GM19395 (cell line): ENCODE data around the gene ORM1.
A peak's percentile ranks its signal among the peaks of the same experiment; 100 is the strongest.

Experiments
- ATAC-seq: cut with Tn5 transposase; IDR thresholded peaks from one replicate; pipeline ENCODE4 v1.9.1; 2021; ENCODE audit warnings: mild to moderate bottlenecking, moderate library complexity; ENCODE audit not compliant: unreplicated experiment

The ORM1 gene

DNA sequence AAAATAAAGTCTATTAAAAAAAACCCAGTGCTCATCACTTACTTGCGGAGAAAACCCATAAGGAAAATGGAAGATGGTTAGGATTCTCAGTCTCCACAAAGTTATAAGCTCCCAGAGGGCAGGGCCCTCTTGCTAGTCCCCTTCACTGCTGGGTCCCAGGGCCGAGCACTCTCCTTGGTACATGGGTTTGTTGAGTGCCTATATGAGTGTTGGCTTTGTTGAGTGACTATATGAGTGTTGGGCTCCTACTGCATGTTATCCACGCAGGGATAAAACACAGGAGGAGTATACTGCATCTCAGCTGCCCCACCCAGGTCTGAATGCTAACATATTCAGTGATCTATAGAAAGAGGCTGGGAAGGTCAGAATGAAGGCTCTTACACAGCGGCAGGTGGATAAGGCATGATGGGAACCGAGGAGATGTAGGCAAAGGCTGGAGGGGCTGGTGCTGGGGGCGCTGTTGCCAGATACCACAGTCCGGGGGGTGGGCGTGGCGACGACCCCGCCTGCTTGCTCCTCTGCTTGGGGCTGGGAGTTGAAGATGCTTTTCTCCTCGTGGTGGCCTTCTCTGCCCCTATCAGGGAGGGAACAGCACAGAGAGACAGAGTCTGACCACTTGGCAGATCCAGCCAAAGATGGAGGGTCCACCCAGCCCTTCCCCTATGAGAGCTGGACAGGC, 18.4 kb downstream of the ORM1 start:
- no peak for ATAC-seq

GRCh38 chr9:114341991-114342390, 19.1 kb downstream of the ORM1 start:
- no peak for ATAC-seq

- ATAC-seq, result no peak
These were observed 20.0 kb downstream of the ORM1 start for GRCh38 chr9:114342755-114343440.

GRCh38 chr9:114343471-114344187, 20.7 kb downstream of the ORM1 start:
- ATAC-seq, result no peak

- no peak for ATAC-seq
These were observed 21.3 kb downstream of the ORM1 start for GRCh38 chr9:114344188-114344566.

DNA sequence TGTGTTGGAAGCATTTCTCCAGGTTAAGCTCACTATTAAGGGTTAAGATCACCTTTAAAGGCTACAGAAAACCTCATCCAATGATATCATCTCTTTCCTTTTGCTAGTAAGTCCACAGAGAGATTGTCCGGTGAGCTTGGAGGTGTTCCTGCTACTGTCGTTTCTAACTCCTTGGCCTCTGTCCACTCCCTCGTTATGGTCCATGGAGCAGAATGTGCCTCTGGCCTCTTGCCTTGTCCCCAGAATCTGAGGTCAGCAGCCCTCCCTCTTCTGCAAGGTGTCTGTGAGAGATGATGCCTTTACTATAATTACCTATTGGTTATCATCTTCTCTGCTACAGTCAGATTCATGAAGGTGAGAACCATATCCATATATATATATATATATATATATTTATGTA, 21.8 kb downstream of the ORM1 start:
- ATAC-seq, result no peak

- no peak for ATAC-seq
These were observed 22.7 kb downstream of the ORM1 start for GRCh38 chr9:114345493-114346065.

GRCh38 chr9:114346146-114346545, 23.2 kb downstream of the ORM1 start:
- ATAC-seq, result no peak

DNA sequence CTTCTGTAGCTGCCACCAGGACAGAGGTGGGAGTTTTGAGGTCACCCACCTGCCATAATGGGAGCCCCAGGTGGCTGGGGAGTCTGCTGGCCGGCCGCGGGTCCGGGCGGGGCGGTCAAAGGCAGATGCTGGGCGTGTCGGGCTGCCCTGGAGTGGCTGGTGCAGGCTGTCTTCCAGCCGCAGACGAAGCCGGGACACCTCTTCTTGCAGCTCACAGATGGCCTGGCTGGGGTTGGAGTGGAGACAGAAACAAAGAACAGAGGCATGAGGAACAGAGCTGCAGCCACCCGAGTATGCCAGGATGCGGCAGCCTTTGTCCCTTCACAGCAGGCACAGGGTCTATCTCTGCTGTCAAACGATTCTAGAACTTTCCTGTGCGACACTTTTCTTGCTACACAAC, 24.8 kb downstream of the ORM1 start:
- ATAC-seq, result no peak

DNA sequence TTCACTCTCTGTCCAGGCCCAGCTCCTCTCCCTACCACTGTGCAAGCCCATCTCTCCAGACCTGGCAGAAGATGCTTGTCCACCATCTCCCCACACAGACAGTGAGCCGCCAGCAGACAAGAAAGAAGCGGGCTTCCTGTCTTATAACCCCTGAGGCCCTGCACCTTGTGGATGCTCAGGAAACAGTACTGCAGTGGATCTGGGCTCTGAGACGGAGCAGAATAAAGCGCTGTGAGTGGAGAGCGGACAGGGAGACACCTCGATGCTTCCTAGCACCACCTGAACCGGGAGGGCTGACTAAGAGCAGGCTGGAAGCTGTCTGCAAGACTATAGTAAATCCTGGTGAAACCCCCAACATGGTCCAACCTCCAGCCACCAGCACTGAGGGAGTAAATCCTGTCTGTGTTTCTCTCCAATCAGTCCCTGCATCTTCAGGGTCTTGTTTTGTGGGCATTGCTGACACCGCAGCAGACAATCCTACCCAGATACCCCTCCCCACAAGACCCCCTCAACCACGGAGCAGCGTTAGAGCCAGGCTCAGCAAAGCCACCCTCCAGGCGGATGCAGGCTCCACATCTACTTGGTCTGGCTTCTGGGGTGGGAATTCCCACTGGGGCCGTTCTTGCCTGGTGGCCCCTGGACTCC, 25.5 kb downstream of the ORM1 start:
- no peak for ATAC-seq

GRCh38 chr9:114348906-114349482, 26.1 kb downstream of the ORM1 start:
- peak; percentile 91 for ATAC-seq

DNA sequence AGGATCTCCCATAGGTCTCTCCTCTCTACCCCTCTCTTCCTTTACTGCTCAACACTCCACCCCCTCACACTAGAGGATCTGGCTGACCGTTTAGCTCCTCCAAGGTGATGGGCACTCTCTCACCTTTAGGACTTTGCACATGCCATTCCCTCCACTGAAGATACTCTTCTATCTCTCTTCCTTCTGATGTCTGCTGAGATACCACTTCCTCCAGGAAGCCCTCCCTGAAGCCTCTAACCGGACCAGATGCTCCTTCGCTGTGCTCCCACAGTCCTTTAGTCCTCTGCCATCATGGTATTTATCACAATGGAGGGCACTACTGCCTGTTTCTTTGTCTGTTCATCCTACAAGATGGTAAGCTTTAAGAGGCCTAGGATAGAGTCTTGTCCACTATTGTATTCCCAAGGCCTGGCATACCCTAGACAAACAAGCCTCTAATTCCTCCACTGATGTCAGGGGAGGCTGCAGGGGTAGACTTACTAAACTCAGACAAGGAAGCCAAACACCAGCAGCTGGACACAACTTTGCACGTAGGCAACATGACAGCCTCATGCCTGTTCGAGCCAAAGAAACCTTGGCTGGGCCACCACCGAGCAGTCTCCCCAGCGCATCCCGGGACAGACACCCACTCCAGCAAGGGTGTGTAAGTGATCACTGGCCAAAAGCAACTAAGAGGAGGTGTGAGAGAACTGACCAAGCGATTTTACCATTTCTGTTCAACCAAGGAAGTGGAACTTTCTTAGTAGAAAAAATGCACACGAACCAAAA, 27.0 kb downstream of the ORM1 start:
- no peak for ATAC-seq

- ATAC-seq, result no peak
These were observed 27.9 kb downstream of the ORM1 start for GRCh38 chr9:114350636-114351401.

GRCh38 chr9:114351932-114352331, 29.0 kb downstream of the ORM1 start:
- ATAC-seq, result no peak

DNA sequence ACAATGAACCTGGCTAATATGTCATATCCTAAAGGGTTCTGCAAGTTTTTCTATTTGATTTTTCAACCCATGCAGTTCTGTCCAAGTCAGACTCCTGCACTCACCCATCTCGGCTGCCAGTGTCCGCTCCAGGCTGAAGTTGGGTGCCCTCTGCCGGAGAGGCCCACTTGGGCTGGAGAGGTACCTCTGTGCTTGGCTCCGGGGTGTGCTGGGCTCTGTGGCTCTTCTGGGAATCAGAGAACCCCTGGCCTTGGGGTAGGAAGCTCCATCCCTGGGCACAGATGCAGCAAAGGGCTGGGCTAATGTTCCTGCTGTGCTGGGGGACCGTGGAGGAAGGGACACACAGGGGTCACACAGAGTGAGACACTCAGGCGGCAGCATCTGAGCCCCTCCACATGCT, 32.9 kb downstream of the ORM1 start:
- no peak for ATAC-seq

GRCh38 chr9:114356792-114357191, 33.9 kb downstream of the ORM1 start:
- no peak for ATAC-seq

GRCh38 chr9:114357360-114357759, 34.5 kb downstream of the ORM1 start:
- ATAC-seq, result no peak

DNA sequence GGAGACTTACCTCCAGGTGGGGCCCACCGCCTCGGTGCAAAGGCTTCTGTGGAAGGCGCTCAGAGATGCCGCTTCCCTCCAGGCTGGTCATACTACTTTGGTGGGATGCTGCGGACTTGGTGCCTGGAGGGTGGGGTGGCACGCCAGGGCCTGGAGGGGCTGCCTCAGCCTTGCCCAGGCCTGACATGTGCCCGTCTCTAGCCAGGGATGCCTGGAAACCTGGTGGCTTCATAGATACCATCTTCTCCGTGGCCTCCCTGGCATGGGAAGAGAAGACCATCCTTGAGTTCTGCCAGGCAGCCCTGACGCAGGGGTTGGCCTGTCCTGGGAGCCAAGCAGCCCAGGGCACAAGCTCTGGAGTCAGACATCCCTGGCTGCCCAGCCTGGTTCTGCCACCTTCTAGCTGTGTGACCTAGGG, 35.0 kb downstream of the ORM1 start:
- ATAC-seq, result no peak

GRCh38 chr9:114359801-114360200, 36.9 kb downstream of the ORM1 start:
- no peak for ATAC-seq
